Mesothelial cell of epicardium (in vitro differentiated cells): ENCODE results near the gene CNTNAP4. TPM values are rescaled to one million over a fixed set of nuclear protein-coding genes. Genes with fewer than 3 reads are reported as not detected.

Source experiments
- DNase-seq, 2 experiments: peaks; one replicate each; pipeline ENCODE4 v3.0.0; 2021; ENCODE audit warnings: low spot score in 2 of 2; ENCODE audit not compliant: unreplicated experiment in 2 of 2
- H3K27ac Mint-ChIP-seq: 2 replicates; pipeline ENCODE4 v1.8.0; 2021; ENCODE audit warnings: mixed read lengths
- H3K27me3 Mint-ChIP-seq: 2 replicates; pipeline ENCODE4 v1.8.0; 2021; ENCODE audit warnings: low read depth, mixed read lengths
- H3K36me3 Mint-ChIP-seq: 2 replicates; pipeline ENCODE4 v1.8.0; 2021; ENCODE audit warnings: mixed read lengths
- H3K4me1 Mint-ChIP-seq: 2 replicates; pipeline ENCODE4 v1.8.0; 2021; ENCODE audit warnings: mixed read lengths
- H3K4me3 Mint-ChIP-seq: 2 replicates; pipeline ENCODE4 v1.8.0; 2021; ENCODE audit warnings: mild to moderate bottlenecking, moderate library complexity, mixed read lengths
- H3K9me3 Mint-ChIP-seq: 2 replicates; pipeline ENCODE4 v1.8.0; 2021; ENCODE audit warnings: mixed read lengths
- CTCF ChIP-seq: fragments of 200-600 bp; sonication (generic); IDR thresholded peaks from one replicate; pipeline ENCODE4 v1.5.0; 2021; ENCODE audit warnings: antibody characterized with exemption; ENCODE audit not compliant: unreplicated experiment
- total RNA-seq: library from RNA; stranded (reverse); gene quantifications from 3 replicates; pipeline ENCODE4 v1.2.1, GENCODE V29; 2021

CNTNAP4 gene
- total RNA-seq, 1 donor from 2014 or later, result 3.6 TPM

GRCh38 chr16:76381096-76381495 lies 103.9 kb downstream of the CNTNAP4 start:
- no peak for DNase-seq
- H3K36me3 Mint-ChIP-seq, result no peaks in the 10 kb centered on the region
- no peak overlapping the region for H3K4me3 Mint-ChIP-seq
- no peaks in the 10 kb centered on the region for H3K27me3 Mint-ChIP-seq
- TF ChIP-seq CTCF, result no peak
- H3K4me1 Mint-ChIP-seq, result no peaks in the 10 kb centered on the region
- no peaks in the 10 kb centered on the region for H3K9me3 Mint-ChIP-seq
- H3K27ac Mint-ChIP-seq, result no peak overlapping the region

- Mint-ChIP-seq H3K9me3 (no peaks in the 10 kb centered on the region), H3K27me3 (no peaks in the 10 kb centered on the region), H3K36me3 (no peaks in the 10 kb centered on the region), H3K4me3 (no peak overlapping the region), H3K4me1 (no peaks in the 10 kb centered on the region), H3K27ac (no peak overlapping the region)
- no peak for TF ChIP-seq CTCF
- DNase-seq, result no peak
Observed at GRCh38 chr16:76385601-76386230, 108.5 kb downstream of the CNTNAP4 start.

GRCh38 chr16:76386784-76387183 lies 109.6 kb downstream of the CNTNAP4 start:
- Mint-ChIP-seq H3K9me3 (no peaks in the 10 kb centered on the region), H3K4me3 (no peak overlapping the region)
- DNase-seq, result no peak

GRCh38 chr16:76387994-76388393 lies 110.8 kb downstream of the CNTNAP4 start:
- Mint-ChIP-seq H3K27me3 (no peaks in the 10 kb centered on the region), H3K4me3 (no peak overlapping the region), H3K4me1 (no peaks in the 10 kb centered on the region), H3K36me3 (no peaks in the 10 kb centered on the region), H3K9me3 (no peaks in the 10 kb centered on the region), H3K27ac (no peak overlapping the region)
- DNase-seq, result no peak
- no peak for TF ChIP-seq CTCF

More at GRCh38 chr16:76386784-76387183, 109.6 kb downstream of the CNTNAP4 start:
- Mint-ChIP-seq H3K4me1 (no peaks in the 10 kb centered on the region), H3K27me3 (no peaks in the 10 kb centered on the region), H3K36me3 (no peaks in the 10 kb centered on the region), H3K27ac (no peak overlapping the region)
- TF ChIP-seq CTCF, result no peak

GRCh38 chr16:76389126-76389525 lies 111.9 kb downstream of the CNTNAP4 start:
- no peaks in the 10 kb centered on the region for H3K36me3 Mint-ChIP-seq
- H3K4me1 Mint-ChIP-seq, result no peaks in the 10 kb centered on the region
- no peak overlapping the region for H3K4me3 Mint-ChIP-seq
- TF ChIP-seq CTCF, result no peak
- no peak overlapping the region for H3K27ac Mint-ChIP-seq
- H3K27me3 Mint-ChIP-seq, result no peaks in the 10 kb centered on the region
- no peak for DNase-seq
- no peaks in the 10 kb centered on the region for H3K9me3 Mint-ChIP-seq

- Mint-ChIP-seq H3K4me1 (no peaks in the 10 kb centered on the region), H3K9me3 (no peaks in the 10 kb centered on the region), H3K27me3 (no peaks in the 10 kb centered on the region), H3K27ac (no peak overlapping the region), H3K36me3 (no peaks in the 10 kb centered on the region), H3K4me3 (no peak overlapping the region)
- DNase-seq, result no peak
- no peak for TF ChIP-seq CTCF
Observed at GRCh38 chr16:76390476-76390875, 113.3 kb downstream of the CNTNAP4 start.
